HEK293T (cell line): ENCODE measurements around the gene PITPNC1.

Experiments
- BHLHE40 ChIP-seq: fragments of 450-650 bp; IDR thresholded peaks from 2 replicates; pipeline ENCODE4 v1.6.1; 2016; ENCODE audit warnings: mild to moderate bottlenecking, moderate library complexity, borderline replicate concordance
- CTBP1 ChIP-seq: fragments of 450-650 bp; IDR thresholded peaks from 2 replicates; pipeline ENCODE4 v1.6.1; 2016; ENCODE audit warnings: borderline replicate concordance
- ELF4 ChIP-seq: fragments of 450-650 bp; IDR thresholded peaks from 2 replicates; pipeline ENCODE4 v1.6.1; 2017; ENCODE audit warnings: antibody characterized with exemption
- FOXA1 ChIP-seq: fragments of 450-650 bp; IDR thresholded peaks from 2 replicates; pipeline ENCODE4 v1.6.1; 2016; ENCODE audit warnings: mild to moderate bottlenecking
- FOXK2 ChIP-seq: fragments of 450-650 bp; IDR thresholded peaks from 2 replicates; pipeline ENCODE4 v1.6.1; 2016; ENCODE audit warnings: mild to moderate bottlenecking
- FOXM1 ChIP-seq: fragments of 450-650 bp; IDR thresholded peaks from 2 replicates; pipeline ENCODE4 v1.6.1; 2017; ENCODE audit warnings: mild to moderate bottlenecking, borderline replicate concordance
- L3MBTL2 ChIP-seq: fragments of 450-650 bp; conservative IDR thresholded peaks from 2 replicates; pipeline ENCODE4 v1.6.1; 2016; ENCODE audit warnings: mild to moderate bottlenecking
- LEF1 ChIP-seq: fragments of 450-650 bp; IDR thresholded peaks from 2 replicates; pipeline ENCODE4 v1.6.1; 2017; ENCODE audit warnings: mild to moderate bottlenecking, borderline replicate concordance
- SP1 ChIP-seq: fragments of 450-650 bp; IDR thresholded peaks from 2 replicates; pipeline ENCODE4 v1.6.1; 2017
- SUZ12 ChIP-seq: fragments of 450-650 bp; IDR thresholded peaks from 2 replicates; pipeline ENCODE4 v1.6.1; 2016; ENCODE audit warnings: mild to moderate bottlenecking

DNA sequence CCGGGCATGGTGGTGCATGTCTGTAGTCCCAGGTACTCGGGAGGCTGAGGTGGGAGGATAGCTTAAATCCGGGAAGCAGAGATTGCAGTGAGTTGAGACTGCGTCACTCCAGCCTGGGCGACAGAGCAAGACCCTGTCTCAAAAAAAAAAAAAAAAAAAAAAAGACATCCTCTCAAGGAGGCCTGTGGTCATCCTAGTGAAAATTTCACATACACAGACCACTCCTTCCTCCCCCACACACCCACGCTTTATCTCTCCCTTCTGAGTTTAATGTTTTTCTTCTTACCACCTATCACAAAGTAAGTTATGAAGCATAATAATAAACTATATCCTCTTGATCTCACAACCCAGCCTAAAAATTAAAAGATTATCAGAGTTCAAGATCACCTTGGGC is 339.3 kb downstream of the PITPNC1 start:
- no peak for TF ChIP-seq FOXA1
- TF ChIP-seq BHLHE40, result no peak
- no peak for TF ChIP-seq CTBP1
- no peak for TF ChIP-seq SP1
- TF ChIP-seq L3MBTL2, result no peak
- TF ChIP-seq ELF4, result no peak
- TF ChIP-seq LEF1, result no peak
- no peak for TF ChIP-seq FOXM1
- TF ChIP-seq SUZ12, result no peak
- no peak for TF ChIP-seq FOXK2
